ENCODE results near the gene TBX4. TPM values are rescaled to one million over a fixed set of nuclear protein-coding genes. Genes with fewer than 3 reads are reported as not detected.

The TBX4 gene
- total RNA-seq, 1 experiment from 2014 or later: not detected

DNA sequence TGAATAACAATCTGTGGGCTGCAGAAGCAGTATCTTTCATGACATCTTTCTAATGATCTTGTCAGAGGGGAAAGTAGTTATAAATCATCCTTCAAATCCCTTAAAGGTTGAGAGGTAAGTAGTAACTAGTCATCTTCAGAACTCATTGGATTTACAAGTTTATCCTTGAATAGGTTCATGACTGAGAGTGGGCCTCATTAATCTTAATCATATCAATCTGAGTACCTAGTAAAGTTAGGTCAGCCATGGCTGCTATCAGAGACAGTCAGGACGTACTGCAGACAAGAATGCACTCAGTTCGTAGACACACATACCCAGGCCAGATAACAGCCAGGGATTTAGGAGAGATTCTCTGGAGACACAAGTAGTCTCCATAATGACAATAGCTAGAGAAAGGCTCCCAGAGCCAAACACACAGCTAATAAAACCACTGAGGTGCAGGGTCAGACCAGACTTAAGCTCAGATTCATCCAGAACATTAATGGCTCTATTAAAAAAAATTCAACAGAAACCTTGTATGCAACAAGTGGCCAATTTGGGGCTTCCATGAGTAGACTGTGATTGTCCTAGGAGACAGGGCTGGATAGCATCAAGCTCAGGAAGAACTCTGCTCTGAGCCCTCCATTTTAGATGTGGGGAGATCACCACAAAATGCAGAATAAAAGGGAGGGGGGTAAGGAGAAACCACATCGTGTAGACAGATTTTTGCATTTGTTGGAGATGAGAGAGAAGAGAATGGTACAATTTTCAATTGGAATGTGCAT, 65.8 kb downstream of the TBX4 start:
- Mint-ChIP-seq H3K9me3 (ENCODE audit: low read depth, unreplicated experiment) (no peaks in the 10 kb centered on the region), H3K27ac (ENCODE audit: unreplicated experiment) (no peak overlapping the region), H3K4me3 (ENCODE audit: low read depth, unreplicated experiment) (no peak overlapping the region), H3K27me3 (ENCODE audit: unreplicated experiment) (peaks cover 10% of the 10 kb centered on the region), H3K36me3 (ENCODE audit: insufficient read depth, unreplicated experiment) (no peaks in the 10 kb centered on the region), H3K4me1 (ENCODE audit: low read depth, unreplicated experiment) (no peaks in the 10 kb centered on the region)
- BruUV-seq (replicated peaks): no TSS peak
- TF ChIP-seq, protein P1, sequence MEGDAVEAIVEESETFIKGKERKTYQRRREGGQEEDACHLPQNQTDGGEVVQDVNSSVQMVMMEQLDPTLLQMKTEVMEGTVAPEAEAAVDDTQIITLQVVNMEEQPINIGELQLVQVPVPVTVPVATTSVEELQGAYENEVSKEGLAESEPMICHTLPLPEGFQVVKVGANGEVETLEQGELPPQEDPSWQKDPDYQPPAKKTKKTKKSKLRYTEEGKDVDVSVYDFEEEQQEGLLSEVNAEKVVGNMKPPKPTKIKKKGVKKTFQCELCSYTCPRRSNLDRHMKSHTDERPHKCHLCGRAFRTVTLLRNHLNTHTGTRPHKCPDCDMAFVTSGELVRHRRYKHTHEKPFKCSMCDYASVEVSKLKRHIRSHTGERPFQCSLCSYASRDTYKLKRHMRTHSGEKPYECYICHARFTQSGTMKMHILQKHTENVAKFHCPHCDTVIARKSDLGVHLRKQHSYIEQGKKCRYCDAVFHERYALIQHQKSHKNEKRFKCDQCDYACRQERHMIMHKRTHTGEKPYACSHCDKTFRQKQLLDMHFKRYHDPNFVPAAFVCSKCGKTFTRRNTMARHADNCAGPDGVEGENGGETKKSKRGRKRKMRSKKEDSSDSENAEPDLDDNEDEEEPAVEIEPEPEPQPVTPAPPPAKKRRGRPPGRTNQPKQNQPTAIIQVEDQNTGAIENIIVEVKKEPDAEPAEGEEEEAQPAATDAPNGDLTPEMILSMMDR (IDR thresholded peaks at IDR 0.05; ENCODE audit: unreplicated experiment): no peak
- intact Hi-C loops (cut with micrococcal nuclease; ENCODE audit: unreplicated experiment): no loop called here
- CTCF ChIA-PET: no interaction called here
- DNase-seq: no peak

DNA sequence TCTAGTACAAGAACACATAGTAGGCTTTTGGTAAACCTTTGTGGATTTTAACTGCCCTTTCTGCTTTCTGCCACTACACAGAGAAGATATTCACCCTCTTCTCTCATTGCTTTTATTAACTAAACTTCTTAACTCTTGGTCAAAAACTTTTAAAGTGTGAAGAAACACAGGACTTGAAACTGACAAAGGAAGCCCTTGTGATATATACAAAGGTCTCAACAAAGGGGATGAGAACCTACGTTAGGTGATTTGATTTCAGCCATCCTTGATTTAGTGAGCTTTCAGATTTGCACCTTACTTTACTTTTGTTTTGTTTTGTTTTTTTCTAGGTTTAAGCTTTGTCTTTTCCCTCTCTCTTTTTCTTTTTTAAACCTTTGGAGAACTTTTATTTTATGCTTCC, 66.9 kb downstream of the TBX4 start:
- Mint-ChIP-seq H3K4me3 (ENCODE audit: low read depth, unreplicated experiment) (no peak overlapping the region), H3K4me1 (ENCODE audit: low read depth, unreplicated experiment) (no peaks in the 10 kb centered on the region), H3K36me3 (ENCODE audit: insufficient read depth, unreplicated experiment) (no peaks in the 10 kb centered on the region), H3K27me3 (ENCODE audit: unreplicated experiment) (peaks cover 10% of the 10 kb centered on the region), H3K9me3 (ENCODE audit: low read depth, unreplicated experiment) (no peaks in the 10 kb centered on the region), H3K27ac (ENCODE audit: unreplicated experiment) (no peak overlapping the region)
- no TSS peak for BruUV-seq (replicated peaks)
- CTCF ChIA-PET: interaction anchor here (0.5 to 0.6 kb wide), 2 partner anchors 245 to 1128 kb away, joined by 3 read pairs; no protein-coding TSS in a partner anchor
- TF ChIP-seq, protein P1 (IDR thresholded peaks at IDR 0.05; ENCODE audit: unreplicated experiment): no peak
- intact Hi-C loops (cut with micrococcal nuclease; ENCODE audit: unreplicated experiment): no loop called here
- no peak for DNase-seq

DNA sequence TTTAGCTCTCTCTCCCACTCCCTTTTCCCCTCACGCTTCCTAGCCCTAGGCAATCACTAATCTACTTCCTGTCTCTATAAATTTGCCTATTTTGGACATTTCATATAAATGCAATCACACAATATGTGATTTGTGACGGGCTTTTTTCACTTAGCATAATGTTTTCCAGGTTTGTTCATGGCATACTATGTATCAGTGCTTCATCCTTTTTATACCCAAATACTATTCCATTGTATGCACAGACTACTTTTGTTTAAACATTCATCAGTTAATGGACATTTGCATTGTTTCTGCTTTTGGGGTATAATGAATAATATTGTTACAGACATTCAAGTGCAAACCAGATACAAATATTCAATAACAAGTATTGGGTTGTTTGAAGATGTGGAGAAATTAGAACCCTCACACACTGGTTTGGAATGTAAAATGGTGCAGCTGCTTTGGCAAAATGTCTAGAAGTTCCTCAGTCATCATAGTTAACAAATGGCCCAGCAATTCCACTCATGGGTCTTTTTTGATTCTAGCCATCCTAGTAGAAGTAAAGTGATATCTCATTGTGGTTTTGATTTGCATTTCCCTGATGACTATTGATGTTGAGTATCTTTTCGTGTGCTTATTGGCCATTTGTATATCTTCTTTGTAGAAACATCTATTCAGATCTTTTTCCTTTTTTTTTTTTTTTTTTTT, 67.7 kb downstream of the TBX4 start:
- H3K4me1 Mint-ChIP-seq (ENCODE audit: low read depth, unreplicated experiment): no peaks in the 10 kb centered on the region
- intact Hi-C loops (cut with micrococcal nuclease; ENCODE audit: unreplicated experiment): no loop called here
- no peak overlapping the region for H3K4me3 Mint-ChIP-seq (ENCODE audit: low read depth, unreplicated experiment)

DNA sequence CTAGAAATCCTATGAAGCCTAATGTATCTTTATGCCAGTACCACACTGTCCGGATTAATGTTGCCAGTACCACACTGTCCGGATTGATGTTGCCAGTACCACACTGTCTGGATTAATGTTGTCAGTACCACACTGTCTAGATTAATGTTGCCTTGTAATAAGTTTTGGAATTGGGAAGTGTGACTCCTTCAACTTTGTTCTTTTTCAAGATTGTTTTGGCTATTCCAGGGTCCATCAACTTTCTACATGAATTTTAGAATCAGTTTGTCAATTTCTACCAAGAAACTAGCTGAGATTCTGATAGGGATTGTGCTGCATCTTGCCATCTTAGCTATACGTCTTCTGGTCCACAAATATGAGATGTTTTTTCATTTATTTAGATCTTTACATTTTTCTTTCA, 68.7 kb downstream of the TBX4 start:
- TF ChIP-seq, protein P1 (IDR thresholded peaks at IDR 0.05; ENCODE audit: unreplicated experiment): no peak
- Mint-ChIP-seq H3K4me1 (ENCODE audit: low read depth, unreplicated experiment) (no peaks in the 10 kb centered on the region), H3K27ac (ENCODE audit: unreplicated experiment) (no peak overlapping the region), H3K4me3 (ENCODE audit: low read depth, unreplicated experiment) (no peak overlapping the region), H3K27me3 (ENCODE audit: unreplicated experiment) (peaks cover 12% of the 10 kb centered on the region), H3K36me3 (ENCODE audit: insufficient read depth, unreplicated experiment) (no peaks in the 10 kb centered on the region), H3K9me3 (ENCODE audit: low read depth, unreplicated experiment) (no peaks in the 10 kb centered on the region)
- no TSS peak for BruUV-seq (replicated peaks)
- intact Hi-C loops (cut with micrococcal nuclease; ENCODE audit: unreplicated experiment): no loop called here
- no peak for DNase-seq
- CTCF ChIA-PET: no interaction called here

More for the DNA sequence above, 67.7 kb downstream of the TBX4 start:
- no peak for DNase-seq
- CTCF ChIA-PET: interaction anchor here (0.6 kb wide), 1 partner anchor 244 kb away, joined by 3 read pairs; no protein-coding TSS in a partner anchor
- TF ChIP-seq, protein P1 (IDR thresholded peaks at IDR 0.05; ENCODE audit: unreplicated experiment): no peak
- H3K27ac Mint-ChIP-seq (ENCODE audit: unreplicated experiment): no peak overlapping the region
- H3K9me3 Mint-ChIP-seq (ENCODE audit: low read depth, unreplicated experiment): no peaks in the 10 kb centered on the region
- peaks cover 10% of the 10 kb centered on the region for H3K27me3 Mint-ChIP-seq (ENCODE audit: unreplicated experiment)
- no peaks in the 10 kb centered on the region for H3K36me3 Mint-ChIP-seq (ENCODE audit: insufficient read depth, unreplicated experiment)
- no TSS peak for BruUV-seq (replicated peaks)
